GM18520 (cell line): Measurements from ENCODE around the gene MN1.

Experiments used
- ATAC-seq: cut with Tn5 transposase; IDR thresholded peaks from one replicate; pipeline ENCODE4 v1.9.1; 2021; ENCODE audit not compliant: unreplicated experiment

The MN1 gene

GRCh38 chr22:27801616-27802345, at the start of gene MN1:
Gene MN1, minus strand, starts transcription at chr22:27801756. Its CDS starts 1,213 bp downstream, at chr22:27800543.
- ATAC-seq: no peak

GRCh38 chr22:27850000-27850521, 48.5 kb upstream of the MN1 start:
- no peak for ATAC-seq

GRCh38 chr22:27848005-27848404, 46.4 kb upstream of the MN1 start:
- no peak for ATAC-seq

- no peak for ATAC-seq
These were observed 45.4 kb upstream of the MN1 start for GRCh38 chr22:27846910-27847309.

- no peak for ATAC-seq
These were observed 44.7 kb upstream of the MN1 start for GRCh38 chr22:27846248-27846757.

- no peak for ATAC-seq
These were observed 44.1 kb upstream of the MN1 start for GRCh38 chr22:27845644-27846043.

- ATAC-seq: no peak
These were observed 43.4 kb upstream of the MN1 start for GRCh38 chr22:27844656-27845591.

GRCh38 chr22:27844256-27844655, 42.7 kb upstream of the MN1 start:
- no peak for ATAC-seq

GRCh38 chr22:27843441-27843840, 41.9 kb upstream of the MN1 start:
- ATAC-seq: no peak

- ATAC-seq: no peak
These were observed 41.3 kb upstream of the MN1 start for GRCh38 chr22:27842669-27843431.

- ATAC-seq: no peak
These were observed 40.6 kb upstream of the MN1 start for GRCh38 chr22:27842201-27842600.

- no peak for ATAC-seq
These were observed 38.9 kb upstream of the MN1 start for GRCh38 chr22:27840436-27840835.

GRCh38 chr22:27839057-27839660, 37.6 kb upstream of the MN1 start:
- no peak for ATAC-seq

- ATAC-seq: no peak
These were observed 34.6 kb upstream of the MN1 start for GRCh38 chr22:27836181-27836580.

GRCh38 chr22:27835446-27835845, 33.9 kb upstream of the MN1 start:
- ATAC-seq: no peak

- no peak for ATAC-seq
These were observed 33.0 kb upstream of the MN1 start for GRCh38 chr22:27834364-27835185.

GRCh38 chr22:27833803-27834202, 32.2 kb upstream of the MN1 start:
- ATAC-seq: no peak

GRCh38 chr22:27832606-27833005, 31.1 kb upstream of the MN1 start:
- ATAC-seq: no peak

- no peak for ATAC-seq
These were observed 28.1 kb upstream of the MN1 start for GRCh38 chr22:27829620-27830019.
